HEK293 (cell line): ENCODE results near the gene CORO7.

Experiments
- CTCF ChIA-PET: fragments of 350-600 bp; formaldehyde crosslinking; extraction: SDS; loops from one replicate; lab custom pipeline; 2021; ENCODE audit warnings: antibody characterized with exemption; lab: Yijun Ruan, JAX
- POLR2A ChIA-PET: fragments of 300-600 bp; formaldehyde crosslinking; extraction: SDS; loops from one replicate; lab custom pipeline; 2020; ENCODE audit warnings: antibody characterized with exemption, inconsistent platforms; lab: Yijun Ruan, JAX
- H3K27ac ChIP-seq: fragments of 200-500 bp; sonication (Bioruptor generic); 2 replicates; pipeline ENCODE4 v1.5.1; 2014; ENCODE audit warnings: low read depth, low read length, control low read depth, inconsistent platforms; ENCODE audit errors: extremely low read depth
- H3K36me3 ChIP-seq, 2 experiments: fragments of 200-500 bp in 1 of 2; sonication (Bioruptor generic) in 1 of 2; 1 replicate in 1 of 2; 2 replicates in 1 of 2; pipeline ENCODE4 v1.5.1; 2014 to 2017; ENCODE audit warnings: inconsistent platforms in 2 of 2, low read length in 2 of 2; ENCODE audit not compliant: control insufficient read depth in 2 of 2, insufficient read depth in 1 of 2
- H3K4me1 ChIP-seq: fragments of 200-500 bp; sonication (Bioruptor generic); 2 replicates; pipeline ENCODE4 v1.5.1; 2014; ENCODE audit warnings: mild to moderate bottlenecking, low read length, inconsistent platforms; ENCODE audit not compliant: control insufficient read depth, insufficient read depth
- H3K4me3 ChIP-seq: 2 replicates; pipeline ENCODE4 v1.5.1; 2011; ENCODE audit warnings: low read depth, mild to moderate bottlenecking, control low read depth, low read length, moderate library complexity
- H3K9me3 ChIP-seq: fragments of 200-500 bp; sonication (Bioruptor generic); 2 replicates; pipeline ENCODE4 v1.5.1; 2014; ENCODE audit warnings: low read depth, low read length, inconsistent platforms; ENCODE audit not compliant: control insufficient read depth, insufficient read depth
- EGR2 ChIP-seq: fragments of 450-650 bp; formaldehyde crosslinking; IDR thresholded peaks from 2 replicates; pipeline ENCODE4 v1.5.1; 2016; ENCODE audit warnings: low read depth, missing biosample characterization, missing genetic modification characterization
- GLIS2 ChIP-seq: fragments of 450-650 bp; formaldehyde crosslinking; IDR thresholded peaks from 2 replicates; pipeline ENCODE4 v1.5.1; 2016; ENCODE audit warnings: missing biosample characterization, missing genetic modification characterization
- HOXC10 ChIP-seq: sonication (generic); formaldehyde crosslinking; IDR thresholded peaks from 2 replicates; pipeline ENCODE4 v1.8.1; 2023; ENCODE audit warnings: mild to moderate bottlenecking, missing genetic modification reagents
- KLF10 ChIP-seq: fragments of 450-650 bp; IDR thresholded peaks from 2 replicates; pipeline ENCODE4 v1.5.1; 2018; ENCODE audit warnings: missing biosample characterization, mild to moderate bottlenecking, missing genetic modification characterization
- KLF8 ChIP-seq: fragments of 450-650 bp; formaldehyde crosslinking; IDR thresholded peaks from 2 replicates; pipeline ENCODE4 v1.5.1; 2016; ENCODE audit warnings: missing biosample characterization, missing genetic modification characterization
- KLF9 ChIP-seq: fragments of 450-650 bp; formaldehyde crosslinking; IDR thresholded peaks from 2 replicates; pipeline ENCODE4 v1.5.1; 2016; ENCODE audit warnings: missing biosample characterization, missing genetic modification characterization, low read depth
- MYNN ChIP-seq: fragments of 450-650 bp; formaldehyde crosslinking; IDR thresholded peaks from 2 replicates; pipeline ENCODE4 v1.5.1; 2016; ENCODE audit warnings: missing biosample characterization, missing genetic modification characterization, borderline replicate concordance
- MZF1 ChIP-seq: fragments of 450-650 bp; formaldehyde crosslinking; IDR thresholded peaks from 2 replicates; pipeline ENCODE4 v1.5.1; 2017; ENCODE audit warnings: missing biosample characterization, missing genetic modification characterization, borderline replicate concordance
- SALL2 ChIP-seq: fragments of 450-650 bp; formaldehyde crosslinking; IDR thresholded peaks from 2 replicates; pipeline ENCODE4 v1.5.0; 2017; ENCODE audit warnings: missing biosample characterization, mild to moderate bottlenecking, missing genetic modification characterization, borderline replicate concordance
- SP3 ChIP-seq: fragments of 450-650 bp; formaldehyde crosslinking; IDR thresholded peaks from 2 replicates; pipeline ENCODE4 v1.5.1; 2016; ENCODE audit warnings: missing biosample characterization, missing genetic modification characterization
- SP7 ChIP-seq: fragments of 450-650 bp; formaldehyde crosslinking; IDR thresholded peaks from 2 replicates; pipeline ENCODE4 v1.5.1; 2016; ENCODE audit warnings: missing biosample characterization, missing genetic modification characterization
- YY1 ChIP-seq: fragments of 450-650 bp; formaldehyde crosslinking; IDR thresholded peaks from 2 replicates; pipeline ENCODE4 v1.5.1; 2018; ENCODE audit warnings: missing biosample characterization, missing genetic modification characterization
- ZBTB20 ChIP-seq: fragments of 450-650 bp; formaldehyde crosslinking; IDR thresholded peaks from 2 replicates; pipeline ENCODE4 v1.5.1; 2016; ENCODE audit warnings: missing biosample characterization, missing genetic modification characterization
- ZEB2 ChIP-seq: fragments of 450-650 bp; formaldehyde crosslinking; IDR thresholded peaks from 2 replicates; pipeline ENCODE4 v1.5.1; 2016; ENCODE audit warnings: missing biosample characterization, missing genetic modification characterization
- ZFHX2 ChIP-seq: fragments of 450-650 bp; formaldehyde crosslinking; conservative IDR thresholded peaks from 2 replicates; pipeline ENCODE4 v1.5.1; 2016; ENCODE audit warnings: missing biosample characterization, missing genetic modification characterization
- ZFP41 ChIP-seq: fragments of 450-650 bp; formaldehyde crosslinking; IDR thresholded peaks from 2 replicates; pipeline ENCODE4 v1.5.1; 2016; ENCODE audit warnings: missing biosample characterization, missing genetic modification characterization, borderline replicate concordance
- ZIC2 ChIP-seq: fragments of 450-650 bp; formaldehyde crosslinking; IDR thresholded peaks from 2 replicates; pipeline ENCODE4 v1.5.1; 2016; ENCODE audit warnings: missing biosample characterization, missing genetic modification characterization
- ZNF221 ChIP-seq: fragments of 450-650 bp; formaldehyde crosslinking; IDR thresholded peaks from 2 replicates; pipeline ENCODE4 v1.5.1; 2017; ENCODE audit warnings: missing biosample characterization, missing genetic modification characterization, borderline replicate concordance
- ZNF335 ChIP-seq: fragments of 450-650 bp; formaldehyde crosslinking; conservative IDR thresholded peaks from 2 replicates; pipeline ENCODE4 v1.5.1; 2016; ENCODE audit warnings: missing biosample characterization, missing genetic modification characterization
- ZNF660 ChIP-seq: fragments of 450-650 bp; IDR thresholded peaks from 2 replicates; pipeline ENCODE4 v1.5.1; 2018; ENCODE audit warnings: missing biosample characterization, mild to moderate bottlenecking, missing genetic modification characterization
- ZNF777 ChIP-seq: fragments of 450-650 bp; formaldehyde crosslinking; IDR thresholded peaks from 2 replicates; pipeline ENCODE4 v1.5.1; 2017; ENCODE audit warnings: missing biosample characterization, missing genetic modification characterization, borderline replicate concordance
- ZNF785 ChIP-seq: fragments of 450-650 bp; formaldehyde crosslinking; IDR thresholded peaks from 2 replicates; pipeline ENCODE4 v1.5.1; 2016; ENCODE audit warnings: missing biosample characterization, missing genetic modification characterization
- TF ChIP-seq, protein P1 (sequence below): fragments of 450-650 bp; formaldehyde crosslinking; IDR thresholded peaks from 2 replicates; pipeline ENCODE4 v1.5.1; 2016; ENCODE audit warnings: missing biosample characterization, missing genetic modification characterization
- TF ChIP-seq, protein P2 (sequence below): fragments of 450-650 bp; formaldehyde crosslinking; IDR thresholded peaks from 2 replicates; pipeline ENCODE4 v1.5.1; 2016; ENCODE audit warnings: missing biosample characterization, missing genetic modification characterization
- TF ChIP-seq, protein P3 (sequence below): fragments of 450-650 bp; formaldehyde crosslinking; optimal IDR thresholded peaks from 2 replicates; pipeline ENCODE3; 2016; ENCODE audit warnings: missing biosample characterization, mild to moderate bottlenecking, missing genetic modification characterization
- TF ChIP-seq, protein P4 (sequence below): fragments of 450-650 bp; formaldehyde crosslinking; IDR thresholded peaks from 2 replicates; pipeline ENCODE4 v1.5.1; 2016; ENCODE audit warnings: missing biosample characterization, missing genetic modification characterization
- TF ChIP-seq, protein P5 (sequence below): fragments of 450-650 bp; formaldehyde crosslinking; IDR thresholded peaks from 2 replicates; pipeline ENCODE4 v1.5.1; 2016; ENCODE audit warnings: missing biosample characterization, missing genetic modification characterization

Gene CORO7

DNA sequence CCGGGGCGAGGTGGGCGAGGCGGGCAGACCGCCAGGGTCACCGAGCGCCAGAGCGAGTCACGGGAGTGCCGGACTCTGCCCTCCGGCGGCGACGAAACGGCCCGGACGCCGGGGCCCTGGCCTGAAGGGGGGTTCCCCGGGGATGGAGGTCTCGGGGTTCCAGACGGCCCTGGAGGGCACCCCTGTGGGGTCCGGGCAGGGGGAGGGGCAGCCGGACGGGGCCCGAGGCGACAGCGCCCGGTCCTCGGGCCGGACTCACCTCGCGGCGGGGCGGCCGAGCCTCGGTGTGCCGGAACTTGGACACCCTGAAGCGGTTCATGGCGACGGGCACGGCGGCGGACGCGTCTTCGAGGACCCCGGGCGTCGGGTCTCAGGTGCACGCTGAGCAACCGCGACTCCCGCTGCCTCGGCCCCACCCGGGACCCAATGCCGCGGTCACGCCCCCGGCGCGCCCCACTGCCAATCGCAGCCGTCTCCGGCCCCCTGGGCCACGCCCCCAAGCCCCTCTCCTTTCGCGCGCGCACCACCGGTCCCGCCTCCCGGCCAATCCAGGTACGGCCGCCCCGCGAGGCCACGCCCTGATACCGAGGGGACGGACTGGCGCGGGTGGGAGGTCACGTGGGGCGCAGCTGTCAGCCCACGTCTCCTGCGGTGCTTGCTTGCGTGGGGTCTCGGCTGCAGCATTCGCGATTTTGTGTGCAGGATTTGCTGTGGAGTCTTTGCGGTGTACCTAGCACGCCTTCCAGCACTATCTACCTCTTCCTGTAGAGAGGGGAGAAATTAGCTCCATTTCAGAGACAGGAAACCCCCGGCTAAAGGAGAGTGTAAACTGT lies at the start of gene CORO7:
Gene CORO7, minus strand, starts transcription at position 397 of the 833 bp plus-strand sequence. Its CDS starts 78 bp downstream, at position 319.
- Histone ChIP-seq H3K36me3 (peaks cover 0 to 18% of the 10 kb centered on the region in 2 experiments; a peak in 1 of 3 replicates), H3K4me3 (peak within 1 kb of the TSS; percentile 67), H3K27ac (peak within 1 kb of the TSS; percentile 72; the same call in 1 of the 2 replicates), H3K4me1 (no peaks in the 10 kb centered on the region), H3K9me3 (no peaks in the 10 kb centered on the region)
- CTCF ChIA-PET, result interaction anchor here (0.7 to 9.9 kb wide), 3 partner anchors 13 to 905 kb away, joined by 3 to 135 read pairs (median 3); no protein-coding TSS in a partner anchor
- POLR2A ChIA-PET, result interaction anchor here (0.5 to 1.8 kb wide), 5 partner anchors 11 to 861 kb away, joined by 3 to 6 read pairs (median 3); no protein-coding TSS in a partner anchor
- TF ChIP-seq, protein P1, sequence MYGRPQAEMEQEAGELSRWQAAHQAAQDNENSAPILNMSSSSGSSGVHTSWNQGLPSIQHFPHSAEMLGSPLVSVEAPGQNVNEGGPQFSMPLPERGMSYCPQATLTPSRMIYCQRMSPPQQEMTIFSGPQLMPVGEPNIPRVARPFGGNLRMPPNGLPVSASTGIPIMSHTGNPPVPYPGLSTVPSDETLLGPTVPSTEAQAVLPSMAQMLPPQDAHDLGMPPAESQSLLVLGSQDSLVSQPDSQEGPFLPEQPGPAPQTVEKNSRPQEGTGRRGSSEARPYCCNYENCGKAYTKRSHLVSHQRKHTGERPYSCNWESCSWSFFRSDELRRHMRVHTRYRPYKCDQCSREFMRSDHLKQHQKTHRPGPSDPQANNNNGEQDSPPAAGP (tag by site-specific recombination), result no peak; the same call in 1 of the 2 replicates
- TF ChIP-seq KLF8 (peak; percentile 66; the same call in 1 of the 2 replicates), YY1 (tag by site-specific recombination) (peak; percentile 49; the same call in 1 of the 2 replicates), KLF9 (tag by site-specific recombination) (peak; percentile 94), HOXC10 (CRISPR knock-in tag) (no peak), ZNF335 (tag by site-specific recombination) (peak; percentile 71), ZNF777 (tag by site-specific recombination) (peak; percentile 60; the same call in 1 of the 2 replicates), ZIC2 (tag by site-specific recombination) (peak; percentile 89), ZFP41 (tag by site-specific recombination) (no peak), ZNF221 (no peak), ZBTB20 (tag by site-specific recombination) (peak; percentile 74), GLIS2 (tag by site-specific recombination) (peak; percentile 92), ZEB2 (tag by site-specific recombination) (peak; percentile 67), MZF1 (tag by site-specific recombination) (no peak), ZNF785 (tag by site-specific recombination) (0 out of 2 replicates have a peak, but pooled peaks have one; percentile 31), SP3 (peak; percentile 91), SALL2 (tag by site-specific recombination) (no peak), MYNN (tag by site-specific recombination) (no peak), KLF10 (tag by site-specific recombination) (peak; percentile 73), ZFHX2 (tag by site-specific recombination) (peak; percentile 95), ZNF660 (tag by site-specific recombination) (no peak), EGR2 (tag by site-specific recombination) (peak; percentile 87), SP7 (tag by site-specific recombination) (0 out of 2 replicates have a peak, but pooled peaks have one; percentile 40)
- TF ChIP-seq, protein P2, sequence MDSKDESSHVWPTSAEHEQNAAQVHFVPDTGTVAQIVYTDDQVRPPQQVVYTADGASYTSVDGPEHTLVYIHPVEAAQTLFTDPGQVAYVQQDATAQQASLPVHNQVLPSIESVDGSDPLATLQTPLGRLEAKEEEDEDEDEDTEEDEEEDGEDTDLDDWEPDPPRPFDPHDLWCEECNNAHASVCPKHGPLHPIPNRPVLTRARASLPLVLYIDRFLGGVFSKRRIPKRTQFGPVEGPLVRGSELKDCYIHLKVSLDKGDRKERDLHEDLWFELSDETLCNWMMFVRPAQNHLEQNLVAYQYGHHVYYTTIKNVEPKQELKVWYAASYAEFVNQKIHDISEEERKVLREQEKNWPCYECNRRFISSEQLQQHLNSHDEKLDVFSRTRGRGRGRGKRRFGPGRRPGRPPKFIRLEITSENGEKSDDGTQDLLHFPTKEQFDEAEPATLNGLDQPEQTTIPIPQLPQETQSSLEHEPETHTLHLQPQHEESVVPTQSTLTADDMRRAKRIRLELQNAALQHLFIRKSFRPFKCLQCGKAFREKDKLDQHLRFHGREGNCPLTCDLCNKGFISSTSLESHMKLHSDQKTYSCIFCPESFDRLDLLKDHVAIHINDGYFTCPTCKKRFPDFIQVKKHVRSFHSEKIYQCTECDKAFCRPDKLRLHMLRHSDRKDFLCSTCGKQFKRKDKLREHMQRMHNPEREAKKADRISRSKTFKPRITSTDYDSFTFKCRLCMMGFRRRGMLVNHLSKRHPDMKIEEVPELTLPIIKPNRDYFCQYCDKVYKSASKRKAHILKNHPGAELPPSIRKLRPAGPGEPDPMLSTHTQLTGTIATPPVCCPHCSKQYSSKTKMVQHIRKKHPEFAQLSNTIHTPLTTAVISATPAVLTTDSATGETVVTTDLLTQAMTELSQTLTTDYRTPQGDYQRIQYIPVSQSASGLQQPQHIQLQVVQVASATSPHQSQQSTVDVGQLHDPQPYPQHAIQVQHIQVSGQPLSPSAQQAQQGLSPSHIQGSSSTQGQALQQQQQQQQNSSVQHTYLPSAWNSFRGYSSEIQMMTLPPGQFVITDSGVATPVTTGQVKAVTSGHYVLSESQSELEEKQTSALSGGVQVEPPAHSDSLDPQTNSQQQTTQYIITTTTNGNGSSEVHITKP (tag by site-specific recombination), result peak; percentile 57
- TF ChIP-seq, protein P3, sequence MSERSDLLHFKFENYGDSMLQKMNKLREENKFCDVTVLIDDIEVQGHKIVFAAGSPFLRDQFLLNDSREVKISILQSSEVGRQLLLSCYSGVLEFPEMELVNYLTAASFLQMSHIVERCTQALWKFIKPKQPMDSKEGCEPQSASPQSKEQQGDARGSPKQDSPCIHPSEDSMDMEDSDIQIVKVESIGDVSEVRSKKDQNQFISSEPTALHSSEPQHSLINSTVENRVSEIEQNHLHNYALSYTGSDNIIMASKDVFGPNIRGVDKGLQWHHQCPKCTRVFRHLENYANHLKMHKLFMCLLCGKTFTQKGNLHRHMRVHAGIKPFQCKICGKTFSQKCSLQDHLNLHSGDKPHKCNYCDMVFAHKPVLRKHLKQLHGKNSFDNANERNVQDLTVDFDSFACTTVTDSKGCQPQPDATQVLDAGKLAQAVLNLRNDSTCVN (tag by site-specific recombination), result peak; percentile 96
- TF ChIP-seq, protein P4, sequence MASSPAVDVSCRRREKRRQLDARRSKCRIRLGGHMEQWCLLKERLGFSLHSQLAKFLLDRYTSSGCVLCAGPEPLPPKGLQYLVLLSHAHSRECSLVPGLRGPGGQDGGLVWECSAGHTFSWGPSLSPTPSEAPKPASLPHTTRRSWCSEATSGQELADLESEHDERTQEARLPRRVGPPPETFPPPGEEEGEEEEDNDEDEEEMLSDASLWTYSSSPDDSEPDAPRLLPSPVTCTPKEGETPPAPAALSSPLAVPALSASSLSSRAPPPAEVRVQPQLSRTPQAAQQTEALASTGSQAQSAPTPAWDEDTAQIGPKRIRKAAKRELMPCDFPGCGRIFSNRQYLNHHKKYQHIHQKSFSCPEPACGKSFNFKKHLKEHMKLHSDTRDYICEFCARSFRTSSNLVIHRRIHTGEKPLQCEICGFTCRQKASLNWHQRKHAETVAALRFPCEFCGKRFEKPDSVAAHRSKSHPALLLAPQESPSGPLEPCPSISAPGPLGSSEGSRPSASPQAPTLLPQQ (tag by site-specific recombination), result peak; percentile 91
- TF ChIP-seq, protein P5, sequence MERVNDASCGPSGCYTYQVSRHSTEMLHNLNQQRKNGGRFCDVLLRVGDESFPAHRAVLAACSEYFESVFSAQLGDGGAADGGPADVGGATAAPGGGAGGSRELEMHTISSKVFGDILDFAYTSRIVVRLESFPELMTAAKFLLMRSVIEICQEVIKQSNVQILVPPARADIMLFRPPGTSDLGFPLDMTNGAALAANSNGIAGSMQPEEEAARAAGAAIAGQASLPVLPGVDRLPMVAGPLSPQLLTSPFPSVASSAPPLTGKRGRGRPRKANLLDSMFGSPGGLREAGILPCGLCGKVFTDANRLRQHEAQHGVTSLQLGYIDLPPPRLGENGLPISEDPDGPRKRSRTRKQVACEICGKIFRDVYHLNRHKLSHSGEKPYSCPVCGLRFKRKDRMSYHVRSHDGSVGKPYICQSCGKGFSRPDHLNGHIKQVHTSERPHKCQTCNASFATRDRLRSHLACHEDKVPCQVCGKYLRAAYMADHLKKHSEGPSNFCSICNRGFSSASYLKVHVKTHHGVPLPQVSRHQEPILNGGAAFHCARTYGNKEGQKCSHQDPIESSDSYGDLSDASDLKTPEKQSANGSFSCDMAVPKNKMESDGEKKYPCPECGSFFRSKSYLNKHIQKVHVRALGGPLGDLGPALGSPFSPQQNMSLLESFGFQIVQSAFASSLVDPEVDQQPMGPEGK (tag by site-specific recombination), result peak; percentile 69
